CD14-positive monocyte (primary cell): ENCODE data around the gene DOCK6. TPM values are rescaled to one million over a fixed set of nuclear protein-coding genes. Genes with fewer than 3 reads are reported as not detected.
A peak's percentile ranks its signal among the peaks of the same experiment; 100 is the strongest.

Experiments used
- DNase-seq, 3 donors: peaks; one replicate each; pipeline ENCODE4 v3.0.0-alpha.2; 2011 to 2022
- H2AFZ ChIP-seq: 2 replicates; pipeline ENCODE4 v1.6.0; 2012; ENCODE audit warnings: mild to moderate bottlenecking, low read depth, low read length, inconsistent platforms; ENCODE audit not compliant: insufficient read depth, poor library complexity, severe bottlenecking
- H3K27ac ChIP-seq, 2 donors: 1 replicate in 1 of 2; 2 replicates in 1 of 2; pipeline ENCODE4 v1.5.1; 2012 to 2013; ENCODE audit warnings: low read length in 2 of 2, control low read depth in 1 of 2, inconsistent platforms in 1 of 2, low read depth in 1 of 2, mild to moderate bottlenecking in 1 of 2
- H3K27me3 ChIP-seq, 2 donors: one replicate each; pipeline versions ENCODE4 v1.6.0 to v1.6.1; 2011 to 2013; ENCODE audit warnings: low read length in 2 of 2; ENCODE audit not compliant: control insufficient read depth in 2 of 2, insufficient read depth in 2 of 2
- H3K36me3 ChIP-seq, 2 donors: replicated peaks in 1 of 2; 1 replicate in 1 of 2; 2 replicates in 1 of 2; pipeline versions ENCODE4 v1.5.1 to v1.6.1; 2012 to 2013; ENCODE audit warnings: low read length in 2 of 2, control low read depth in 1 of 2, inconsistent platforms in 1 of 2, mild to moderate bottlenecking in 1 of 2; ENCODE audit not compliant: insufficient read depth in 2 of 2, control insufficient read depth in 1 of 2
- H3K4me1 ChIP-seq, 2 donors: 1 replicate in 1 of 2; 2 replicates in 1 of 2; pipeline versions ENCODE4 v1.5.1 to v1.6.1; 2012 to 2013; ENCODE audit warnings: low read length in 2 of 2, control low read depth in 1 of 2, inconsistent platforms in 1 of 2, mild to moderate bottlenecking in 1 of 2, moderate library complexity in 1 of 2; ENCODE audit not compliant: insufficient read depth in 2 of 2, control insufficient read depth in 1 of 2
- H3K4me2 ChIP-seq: replicated peaks from 2 replicates; pipeline ENCODE3; 2012; ENCODE audit warnings: low read length, moderate library complexity, mild to moderate bottlenecking; ENCODE audit not compliant: poor library complexity, severe bottlenecking; ENCODE audit errors: extremely low read depth
- H3K4me3 ChIP-seq, 3 experiments: fragments of 200-600 bp in 1 of 3; sonication (generic) in 1 of 3; replicated peaks in 1 of 3; 1 replicate in 2 of 3; 2 replicates in 1 of 3; pipeline ENCODE4 v1.5.1; 2011 to 2013; ENCODE audit warnings: low read length in 3 of 3, mild to moderate bottlenecking in 3 of 3, control low read depth in 2 of 3, low read depth in 2 of 3, inconsistent platforms in 1 of 3, moderate library complexity in 1 of 3
- H3K79me2 ChIP-seq: 2 replicates; pipeline ENCODE4 v1.6.0; 2012; ENCODE audit warnings: mild to moderate bottlenecking, control low read depth, inconsistent platforms, low read length, moderate library complexity; ENCODE audit not compliant: insufficient read depth
- H3K9ac ChIP-seq: 2 replicates; pipeline ENCODE4 v1.6.0; 2017; ENCODE audit warnings: low read length, mild to moderate bottlenecking; ENCODE audit not compliant: insufficient read depth, poor library complexity, severe bottlenecking
- H3K9me3 ChIP-seq, 2 donors: replicated peaks in 1 of 2; 1 replicate in 1 of 2; 2 replicates in 1 of 2; pipeline versions ENCODE4 v1.5.1 to v1.6.1; 2012 to 2013; ENCODE audit warnings: low read length in 2 of 2, control low read depth in 1 of 2; ENCODE audit not compliant: control insufficient read depth in 1 of 2, insufficient read depth in 1 of 2
- H4K20me1 ChIP-seq: 2 replicates; pipeline ENCODE4 v1.6.0; 2012; ENCODE audit warnings: mild to moderate bottlenecking, low read length, control low read depth, moderate library complexity; ENCODE audit not compliant: insufficient read depth
- H3K27ac Mint-ChIP-seq, 7 donors: one replicate each; pipeline ENCODE4 v1.8.0; 2020; ENCODE audit warnings: mild to moderate bottlenecking in 7 of 7, mixed read lengths in 7 of 7, moderate library complexity in 6 of 7, inconsistent platforms in 2 of 7
- H3K27me3 Mint-ChIP-seq, 3 donors: one replicate each; pipeline ENCODE4 v1.8.0; 2021 to 2022; ENCODE audit warnings: low read depth in 3 of 3, mild to moderate bottlenecking in 3 of 3, mixed read lengths in 3 of 3, moderate library complexity in 3 of 3, inconsistent platforms in 1 of 3
- H3K36me3 Mint-ChIP-seq, 2 donors: one replicate each; pipeline ENCODE4 v1.8.0; 2020; ENCODE audit warnings: mixed read lengths in 2 of 2, inconsistent platforms in 1 of 2, mild to moderate bottlenecking in 1 of 2
- H3K4me1 Mint-ChIP-seq: one replicate; pipeline ENCODE4 v1.8.0; 2020; ENCODE audit warnings: mild to moderate bottlenecking, mixed read lengths
- H3K4me3 Mint-ChIP-seq, 2 donors: one replicate each; pipeline ENCODE4 v1.8.0; 2020; ENCODE audit warnings: mild to moderate bottlenecking in 2 of 2, mixed read lengths in 2 of 2, moderate library complexity in 1 of 2
- H3K9me3 Mint-ChIP-seq, 7 donors: one replicate each; pipeline ENCODE4 v1.8.0; 2020 to 2022; ENCODE audit warnings: mixed read lengths in 7 of 7, mild to moderate bottlenecking in 6 of 7, moderate library complexity in 6 of 7, inconsistent platforms in 2 of 7
- CTCF ChIP-seq: fragments of 200-600 bp; IDR thresholded peaks from one replicate; pipeline ENCODE4 v1.8.0; 2022; ENCODE audit warnings: antibody characterized with exemption, mild to moderate bottlenecking
- WGBS: methylation state at CpG from one replicate; pipeline ENCODE4 v1.1.5; 2013; ENCODE audit warnings: missing lambda C conversion rate; ENCODE audit not compliant: insufficient coverage; 5-methylcytosine and 5-hydroxymethylcytosine counted together
- intact Hi-C, 2 donors: fragments of 100-400 bp; cut with micrococcal nuclease; formaldehyde crosslinking; loops; one replicate each; pipeline versions ENCODE4 v1.15.0 to v1.15.1; 2023
- polyA minus RNA-seq: library from RNA; depleted of rRNA, polyadenylated mRNA; stranded (reverse); fragments of >200 nt; gene quantifications from 2 replicates; pipeline ENCODE4 v1.2.3, GENCODE V29; 2012
- polyA plus RNA-seq, 3 donors: library from polyadenylated mRNA; depleted of rRNA in 1 of 3; unstranded in 2 of 3; stranded (reverse) in 1 of 3; fragments of 300-500 nt in 2 of 3; fragments of >200 nt in 1 of 3; fragmentation: Illumina TruSeq in 2 of 3; gene quantifications; 1 replicate in 2 of 3; 2 replicates in 1 of 3; pipeline ENCODE4 v1.2.3, GENCODE V29; 2012 to 2021
- total RNA-seq, 12 experiments: library from RNA in 1 of 12; stranded (reverse) in 1 of 12; fragments of 120-200 nt in 1 of 12; gene quantifications; one replicate each; pipeline ENCODE4 v1.2.4 and lab custom pipeline; 2013 to 2026; ENCODE audit warnings: mixed read lengths in 6 of 12, inconsistent platforms in 1 of 12

DOCK6 gene
- 0.46 TPM for total RNA-seq (2013)
- polyA plus RNA-seq (under 1 TPM; 0.03 to 0.93 (median 0.18) TPM), polyA minus RNA-seq (0.64 and 0.97 TPM in 2 replicates), total RNA-seq (lab: John Stamatoyannopoulos, UW) (0.75 to 4.4 (median 1.3) reads per million in 11 experiments)

- Mint-ChIP-seq H3K27me3 (peaks cover 52 to 78% (median 70%) of the 10 kb centered on the region in 3 donors), H3K36me3 (no peaks in the 10 kb centered on the region), H3K27ac (peak within 1 kb of the TSS in 2 of 7 donors; percentile 18 to 41), H3K9me3 (peaks cover 0 to 17% (median 9%) of the 10 kb centered on the region in 7 donors), H3K4me1 (peaks cover 2% of the 10 kb centered on the region), H3K4me3 (peak within 1 kb of the TSS; percentile 78 to 87)
- H2AFZ ChIP-seq, result peak within 1 kb of the TSS; percentile 84
- TF ChIP-seq CTCF, result peak; percentile 22
- H3K79me2 ChIP-seq, result no peaks in the 10 kb centered on the region
- peaks cover 24 to 52% of the 10 kb centered on the region in 2 donors for H3K27me3 ChIP-seq
- whole genome bisulfite sequencing, result 2% methylated on average over 67 of the region's 91 CpGs
- intact Hi-C loops, result no loop called here
- peak within 1 kb of the TSS; percentile 35 to 74 (median 37) for H3K4me3 ChIP-seq
- H3K36me3 ChIP-seq, result no peaks in the 10 kb centered on the region
- H3K4me2 ChIP-seq, result peak within 1 kb of the TSS; percentile 86
- H4K20me1 ChIP-seq, result no peaks in the 10 kb centered on the region
- H3K27ac ChIP-seq, result no peak within 1 kb of the TSS
- peaks cover 7 to 10% of the 10 kb centered on the region in 2 donors for H3K4me1 ChIP-seq
- peaks cover 3 to 5% of the 10 kb centered on the region in 2 donors for H3K9me3 ChIP-seq
- DNase-seq, result no peak
- peak within 1 kb of the TSS; percentile 62 for H3K9ac ChIP-seq
Measured at GRCh38 chr19:11261971-11262839, at the start of gene DOCK6. TSS of gene DOCK6 (minus strand) at chr19:11262524. CDS start at chr19:11262440, 84 bp downstream.

- intact Hi-C loops, result no loop called here
Measured at GRCh38 chr19:11306337-11306736, 44.0 kb upstream of the DOCK6 start.

More at GRCh38 chr19:11306337-11306736, 44.0 kb upstream of the DOCK6 start:
- H3K36me3 Mint-ChIP-seq, result peaks cover 25 to 55% of the 10 kb centered on the region in 2 donors
- peaks cover 0 to 3% (median 0%) of the 10 kb centered on the region in 7 donors for H3K9me3 Mint-ChIP-seq
- Histone ChIP-seq H3K9me3 (no peaks in the 10 kb centered on the region), H3K27me3 (no peaks in the 10 kb centered on the region), H3K36me3 (peaks cover 11 to 25% of the 10 kb centered on the region in 2 donors), H3K4me1 (no peaks in the 10 kb centered on the region), H3K27ac (no peak overlapping the region), H3K9ac (no peak overlapping the region), H4K20me1 (peaks cover 64% of the 10 kb centered on the region), H2AFZ (no peak overlapping the region), H3K4me2 (no peak overlapping the region), H3K4me3 (no peak overlapping the region), H3K79me2 (peaks cover 41% of the 10 kb centered on the region)
- H3K27ac Mint-ChIP-seq, result peak overlapping the region in 2 of 7 donors; percentile 26 to 77
- H3K4me3 Mint-ChIP-seq, result no peak overlapping the region
- H3K27me3 Mint-ChIP-seq, result peaks cover 0 to 2% (median 2%) of the 10 kb centered on the region in 3 donors
- DNase-seq, result no peak
- TF ChIP-seq CTCF, result no peak
- peaks cover 19% of the 10 kb centered on the region for H3K4me1 Mint-ChIP-seq
- WGBS, result 100% methylated on average over 1 of the region's 9 CpGs
